NT2/D1 (cell line): ENCODE results near the gene AGPAT4.

Experiments used
- DNase-seq: peaks from one replicate; pipeline ENCODE4 v3.0.0-alpha.2; 2011; ENCODE audit warnings: low read depth, low spot score
- H3K27me3 ChIP-seq: 2 replicates; pipeline ENCODE4 v1.6.0; 2011; ENCODE audit warnings: mild to moderate bottlenecking; ENCODE audit not compliant: insufficient read length, insufficient read depth
- H3K36me3 ChIP-seq: 2 replicates; pipeline ENCODE4 v1.6.1; 2011; ENCODE audit warnings: mild to moderate bottlenecking, low read length, mixed read lengths; ENCODE audit not compliant: insufficient read depth, insufficient read length
- H3K4me1 ChIP-seq: 2 replicates; pipeline ENCODE4 v1.5.1; 2011; ENCODE audit not compliant: insufficient read depth, insufficient read length
- H3K4me3 ChIP-seq: 2 replicates; pipeline ENCODE4 v1.5.1; 2011; ENCODE audit warnings: low read depth; ENCODE audit not compliant: insufficient read length
- H3K9ac ChIP-seq: 2 replicates; pipeline ENCODE4 v1.6.0; 2011; ENCODE audit warnings: low read depth; ENCODE audit not compliant: insufficient read length
- H3K9me3 ChIP-seq: 2 replicates; pipeline ENCODE4 v1.5.1; 2011; ENCODE audit warnings: mild to moderate bottlenecking, low read length; ENCODE audit not compliant: insufficient read depth
- SUZ12 ChIP-seq: IDR thresholded peaks from 2 replicates; pipeline ENCODE4 v1.6.1; 2011; ENCODE audit not compliant: insufficient read length, insufficient read depth; ENCODE audit errors: extremely low read depth
- YY1 ChIP-seq: IDR thresholded peaks from 2 replicates; pipeline ENCODE4 v1.6.1; 2011; ENCODE audit not compliant: insufficient read length, insufficient read depth
- ZNF274 ChIP-seq: IDR thresholded peaks from 2 replicates; pipeline ENCODE4 v1.6.1; 2011; ENCODE audit warnings: mild to moderate bottlenecking, low read depth, low read length

AGPAT4 gene

DNA sequence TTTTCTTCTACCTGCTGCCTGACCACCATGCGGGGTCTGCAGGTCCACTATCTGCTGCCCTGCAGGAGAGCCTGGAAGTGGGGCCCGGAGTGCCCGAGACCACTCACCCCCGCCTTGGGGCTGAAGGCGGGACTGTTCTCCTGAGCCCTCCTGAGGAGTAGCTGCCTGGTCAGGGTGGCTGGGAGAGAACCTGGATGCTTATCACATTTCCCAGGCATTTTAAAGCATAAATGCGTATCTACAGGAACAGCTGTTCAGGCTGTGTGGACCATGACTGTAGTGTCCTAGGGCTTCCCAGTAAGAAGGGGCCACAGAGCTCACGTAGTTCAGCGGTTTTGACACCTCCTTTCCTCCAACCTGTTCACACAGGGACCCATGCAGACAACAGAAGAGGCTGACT lies 123.3 kb downstream of the AGPAT4 start:
- Histone ChIP-seq H3K27me3 (no peaks in the 10 kb centered on the region), H3K4me3 (no peak overlapping the region), H3K4me1 (no peaks in the 10 kb centered on the region), H3K9me3 (no peaks in the 10 kb centered on the region), H3K9ac (no peak overlapping the region), H3K36me3 (peaks cover 78% of the 10 kb centered on the region)
- TF ChIP-seq YY1 (no peak), SUZ12 (no peak), ZNF274 (no peak)
- no peak for DNase-seq

- Histone ChIP-seq H3K4me3 (no peak overlapping the region), H3K4me1 (no peaks in the 10 kb centered on the region), H3K9ac (no peak overlapping the region), H3K36me3 (peaks cover 78% of the 10 kb centered on the region), H3K27me3 (no peaks in the 10 kb centered on the region), H3K9me3 (no peaks in the 10 kb centered on the region)
- TF ChIP-seq SUZ12 (no peak), YY1 (no peak), ZNF274 (no peak)
- DNase-seq: no peak
Measured at GRCh38 chr6:161150136-161150535, 123.7 kb downstream of the AGPAT4 start.

DNA sequence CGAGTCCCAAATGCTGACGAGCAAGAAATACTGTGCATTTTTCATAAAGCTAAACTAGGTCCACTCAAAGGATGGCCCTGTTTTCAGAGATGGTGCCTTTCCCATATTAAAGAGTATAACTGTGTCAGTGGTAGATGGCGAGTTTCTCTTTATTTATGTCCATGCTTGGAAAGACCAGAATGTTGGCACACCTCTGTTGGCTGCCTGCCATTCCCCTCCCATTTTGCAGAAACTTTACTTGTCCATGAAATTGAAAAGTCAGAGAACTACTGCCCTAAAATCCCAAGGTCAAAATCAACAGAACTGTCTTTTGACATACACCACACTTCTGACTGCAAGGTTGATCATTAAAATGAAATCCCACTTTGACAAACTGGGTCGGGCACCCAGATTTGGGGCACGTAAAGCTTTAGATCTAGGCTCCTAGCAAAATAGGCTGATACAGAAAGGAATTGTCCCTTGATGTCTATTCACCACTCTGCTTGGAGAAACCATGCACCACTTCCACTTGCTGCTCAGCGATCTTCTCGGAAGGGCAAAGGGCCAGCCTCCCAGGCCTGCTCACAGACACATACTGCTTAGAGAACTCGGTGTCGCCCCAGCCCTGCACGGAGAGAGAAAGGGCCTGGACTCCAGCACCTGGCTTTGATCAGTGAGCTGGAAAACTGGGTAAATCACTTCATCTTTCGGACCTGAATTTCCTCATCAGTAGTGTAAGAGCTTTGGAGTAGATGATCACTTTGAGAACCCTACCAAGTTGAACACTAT lies 130.0 kb downstream of the AGPAT4 start:
- TF ChIP-seq YY1 (no peak), ZNF274 (no peak), SUZ12 (no peak)
- DNase-seq: no peak
- Histone ChIP-seq H3K4me1 (peaks cover 4% of the 10 kb centered on the region), H3K9me3 (no peaks in the 10 kb centered on the region), H3K9ac (no peak overlapping the region), H3K27me3 (no peaks in the 10 kb centered on the region), H3K4me3 (no peak overlapping the region), H3K36me3 (peaks cover 67% of the 10 kb centered on the region)

GRCh38 chr6:161142957-161143296 lies 130.9 kb downstream of the AGPAT4 start:
- peaks cover 4% of the 10 kb centered on the region for H3K4me1 ChIP-seq
- DNase-seq: no peak
- no peaks in the 10 kb centered on the region for H3K27me3 ChIP-seq
- H3K4me3 ChIP-seq: no peak overlapping the region
- no peak overlapping the region for H3K9ac ChIP-seq
- no peak for TF ChIP-seq ZNF274
- no peak for TF ChIP-seq SUZ12
- no peak for TF ChIP-seq YY1
- no peaks in the 10 kb centered on the region for H3K9me3 ChIP-seq
- peaks cover 65% of the 10 kb centered on the region for H3K36me3 ChIP-seq

DNA sequence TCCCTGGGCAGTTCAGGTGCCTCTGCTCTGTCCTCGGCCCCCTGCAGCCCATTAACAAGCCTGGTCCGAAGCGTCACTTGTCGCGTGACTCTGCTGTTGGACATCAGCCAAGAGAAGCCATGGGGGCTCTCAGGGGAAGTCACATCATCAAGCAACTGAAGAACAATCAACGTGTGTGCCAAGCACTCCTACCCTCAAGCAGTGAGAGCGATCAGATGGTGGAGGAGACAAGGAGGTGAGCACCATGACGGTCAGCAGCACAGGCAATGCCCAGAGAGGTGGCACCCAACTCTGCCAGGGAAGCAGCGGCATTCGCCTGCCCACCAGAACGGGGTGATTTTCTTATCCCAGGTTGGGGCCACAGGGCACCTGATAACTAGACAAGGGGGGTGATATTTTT lies 132.7 kb downstream of the AGPAT4 start:
- Histone ChIP-seq H3K27me3 (no peaks in the 10 kb centered on the region), H3K36me3 (peaks cover 61% of the 10 kb centered on the region), H3K4me3 (no peak overlapping the region), H3K9me3 (no peaks in the 10 kb centered on the region), H3K4me1 (peaks cover 4% of the 10 kb centered on the region), H3K9ac (no peak overlapping the region)
- TF ChIP-seq YY1 (no peak), SUZ12 (no peak), ZNF274 (no peak)
- no peak for DNase-seq

DNA sequence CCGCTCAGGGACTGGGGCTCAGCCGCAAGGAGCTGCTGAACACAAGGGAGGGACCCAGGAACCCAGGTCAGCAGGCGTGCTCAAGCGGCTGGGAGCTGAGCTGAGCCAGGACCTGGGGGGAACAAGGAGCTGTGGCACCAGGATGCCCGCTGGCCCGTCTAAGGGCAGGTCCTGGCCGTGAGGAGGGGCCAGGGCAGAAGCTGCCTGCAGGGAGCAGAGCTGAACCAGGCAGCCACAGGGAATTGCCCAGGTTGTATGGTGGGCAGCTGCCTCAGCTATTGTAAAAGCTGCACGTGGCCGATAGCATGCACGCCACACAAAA lies 133.3 kb downstream of the AGPAT4 start:
- no peak overlapping the region for H3K4me3 ChIP-seq
- H3K9ac ChIP-seq: no peak overlapping the region

GRCh38 chr6:161139766-161140553 lies 133.9 kb downstream of the AGPAT4 start:
- H3K4me3 ChIP-seq: no peak overlapping the region
- H3K9me3 ChIP-seq: no peaks in the 10 kb centered on the region
- peak; percentile 78 for DNase-seq
- H3K27me3 ChIP-seq: no peaks in the 10 kb centered on the region
- TF ChIP-seq ZNF274 (no peak), SUZ12 (no peak), YY1 (no peak)
- H3K36me3 ChIP-seq: peaks cover 59% of the 10 kb centered on the region
- peaks cover 4% of the 10 kb centered on the region for H3K4me1 ChIP-seq
- peak overlapping the region; percentile 32 for H3K9ac ChIP-seq

More for the DNA sequence above, 133.3 kb downstream of the AGPAT4 start:
- peaks cover 59% of the 10 kb centered on the region for H3K36me3 ChIP-seq
- TF ChIP-seq SUZ12: no peak
- TF ChIP-seq YY1: no peak
- no peak for TF ChIP-seq ZNF274
- H3K4me1 ChIP-seq: peaks cover 4% of the 10 kb centered on the region
- H3K27me3 ChIP-seq: no peaks in the 10 kb centered on the region
- no peak for DNase-seq
- no peaks in the 10 kb centered on the region for H3K9me3 ChIP-seq
